HL-60 (cell line): ENCODE results near the gene EPB41L3.

Source experiments
- DNase-seq, 2 experiments: peaks; one replicate each; pipeline ENCODE4 v3.0.0-alpha.2; 2010 to 2020; ENCODE audit warnings: low read depth in 1 of 2, low spot score in 1 of 2
- H3K27ac ChIP-seq: fragments of 250-450 bp; sonication (Bioruptor Pico); replicated peaks from 2 replicates; pipeline ENCODE4 v1.5.1; 2020; ENCODE audit warnings: mild to moderate bottlenecking, moderate library complexity
- H3K27me3 ChIP-seq: fragments of 250-450 bp; sonication (Bioruptor Pico); 2 replicates; pipeline ENCODE4 v1.5.1; 2021; ENCODE audit warnings: mild to moderate bottlenecking, moderate library complexity; ENCODE audit not compliant: insufficient read depth, poor library complexity, severe bottlenecking
- H3K4me3 ChIP-seq: replicated peaks from 2 replicates; pipeline ENCODE4 v1.5.1; 2011; ENCODE audit warnings: mild to moderate bottlenecking, control low read depth, low read length; ENCODE audit not compliant: insufficient read depth
- CTCF ChIP-seq: IDR thresholded peaks from one replicate; pipeline ENCODE4 v1.5.1; 2011; ENCODE audit warnings: low read length, control low read depth, inconsistent platforms; ENCODE audit not compliant: insufficient read depth
- GABPA ChIP-seq: IDR thresholded peaks from 2 replicates; pipeline ENCODE4 v1.6.1; 2012; ENCODE audit warnings: low read depth
- POLR2AphosphoS5 ChIP-seq: IDR thresholded peaks from 2 replicates; pipeline ENCODE4 v1.6.1; 2012; ENCODE audit warnings: low read depth
- REST ChIP-seq: IDR thresholded peaks from 2 replicates; pipeline ENCODE4 v1.6.1; 2012; ENCODE audit warnings: low read depth; ENCODE audit not compliant: insufficient replicate concordance
- SPI1 ChIP-seq: IDR thresholded peaks from 2 replicates; pipeline ENCODE4 v1.6.1; 2012; ENCODE audit warnings: low read depth, mild to moderate bottlenecking, borderline replicate concordance

The EPB41L3 gene

GRCh38 chr18:5543036-5543680 is 639 bp downstream of the EPB41L3 start:
- Histone ChIP-seq H3K27ac (peak overlapping the region; percentile 73), H3K27me3 (no peaks in the 10 kb centered on the region), H3K4me3 (peak overlapping the region; percentile 78)
- no peak for TF ChIP-seq SPI1
- no peak for TF ChIP-seq REST
- TF ChIP-seq GABPA: no peak
- no peak for TF ChIP-seq CTCF
- DNase-seq: peak in 1 of 2 experiments; percentile 33

GRCh38 chr18:5542515-5543035 is 1.2 kb downstream of the EPB41L3 start:
- Histone ChIP-seq H3K27me3 (no peaks in the 10 kb centered on the region), H3K27ac (peak overlapping the region; percentile 73), H3K4me3 (peak overlapping the region; percentile 78)
- TF ChIP-seq POLR2AphosphoS5: peak; percentile 22; the same call in 1 of the 2 replicates
- peak; percentile 58; the same call in 1 of the 2 replicates for TF ChIP-seq SPI1
- no peak for TF ChIP-seq GABPA
- DNase-seq: peak in 1 of 2 experiments; percentile 84

GRCh38 chr18:5541644-5542043 is 2.2 kb downstream of the EPB41L3 start:
- H3K27ac ChIP-seq: no peak overlapping the region; the same call in 1 of the 2 replicates
- no peak for TF ChIP-seq REST
- no peak overlapping the region for H3K4me3 ChIP-seq
- DNase-seq: no peak
- no peaks in the 10 kb centered on the region for H3K27me3 ChIP-seq

GRCh38 chr18:5539391-5539790 is 4.4 kb downstream of the EPB41L3 start:
- peaks cover 2% of the 10 kb centered on the region for H3K27me3 ChIP-seq
- H3K4me3 ChIP-seq: no peak overlapping the region
- no peak for DNase-seq
- no peak overlapping the region for H3K27ac ChIP-seq
- no peak for TF ChIP-seq SPI1
- no peak for TF ChIP-seq GABPA
- no peak for TF ChIP-seq POLR2AphosphoS5
- no peak for TF ChIP-seq CTCF
- no peak for TF ChIP-seq REST
